Activated CD8-positive, alpha-beta memory T cell treated with anti-CD3 and anti-CD28 coated beads for 4 hours (primary cell): ENCODE measurements around the gene FBXO24.

ENCODE experiments used
- DNase-seq, 2 donors: peaks; one replicate each; pipeline ENCODE4 v3.0.0-alpha.2; 2020; ENCODE audit warnings: low read depth in 2 of 2

Gene FBXO24

DNA sequence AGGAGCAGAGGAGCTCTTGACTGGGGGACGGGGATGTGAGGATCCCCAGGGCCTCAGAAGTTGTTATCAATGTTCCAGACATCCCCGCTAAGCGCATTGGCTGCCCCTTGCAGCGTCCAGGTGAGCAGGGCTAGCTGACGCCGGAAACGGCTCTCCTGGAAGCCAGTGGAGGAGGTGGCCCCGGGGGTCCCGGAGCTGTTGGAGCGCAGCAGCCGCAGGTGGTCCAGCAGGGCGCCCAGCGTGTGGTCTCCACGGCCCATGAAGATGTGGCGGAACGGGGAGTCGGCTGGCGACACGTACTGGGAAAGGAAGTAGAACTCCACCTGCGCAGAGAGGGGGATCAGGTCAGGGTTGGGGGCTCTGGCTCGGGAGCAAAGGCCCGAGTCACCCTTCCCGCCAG lies 34.7 kb downstream of the FBXO24 start:
- no peak for DNase-seq

DNA sequence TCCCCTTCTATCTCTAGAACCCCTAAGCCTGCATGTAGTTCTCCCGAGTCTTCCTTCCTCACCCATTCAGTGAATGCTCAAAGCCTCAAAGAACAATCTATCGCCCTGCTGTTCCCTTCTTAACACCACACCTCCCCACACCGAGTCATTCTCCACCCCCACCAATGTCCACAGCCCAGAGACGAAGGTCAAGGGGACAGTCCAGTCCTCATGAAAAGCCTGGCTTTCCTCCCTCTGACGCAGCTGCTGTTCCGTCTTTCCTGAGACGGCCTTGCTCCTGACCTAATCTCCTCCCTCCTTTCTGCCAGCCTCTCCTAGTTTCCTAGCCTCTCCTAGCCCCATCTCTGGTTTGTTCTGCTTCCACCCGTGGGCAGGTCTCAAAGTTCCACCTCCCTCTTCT lies 35.4 kb downstream of the FBXO24 start:
- DNase-seq = no peak

DNA sequence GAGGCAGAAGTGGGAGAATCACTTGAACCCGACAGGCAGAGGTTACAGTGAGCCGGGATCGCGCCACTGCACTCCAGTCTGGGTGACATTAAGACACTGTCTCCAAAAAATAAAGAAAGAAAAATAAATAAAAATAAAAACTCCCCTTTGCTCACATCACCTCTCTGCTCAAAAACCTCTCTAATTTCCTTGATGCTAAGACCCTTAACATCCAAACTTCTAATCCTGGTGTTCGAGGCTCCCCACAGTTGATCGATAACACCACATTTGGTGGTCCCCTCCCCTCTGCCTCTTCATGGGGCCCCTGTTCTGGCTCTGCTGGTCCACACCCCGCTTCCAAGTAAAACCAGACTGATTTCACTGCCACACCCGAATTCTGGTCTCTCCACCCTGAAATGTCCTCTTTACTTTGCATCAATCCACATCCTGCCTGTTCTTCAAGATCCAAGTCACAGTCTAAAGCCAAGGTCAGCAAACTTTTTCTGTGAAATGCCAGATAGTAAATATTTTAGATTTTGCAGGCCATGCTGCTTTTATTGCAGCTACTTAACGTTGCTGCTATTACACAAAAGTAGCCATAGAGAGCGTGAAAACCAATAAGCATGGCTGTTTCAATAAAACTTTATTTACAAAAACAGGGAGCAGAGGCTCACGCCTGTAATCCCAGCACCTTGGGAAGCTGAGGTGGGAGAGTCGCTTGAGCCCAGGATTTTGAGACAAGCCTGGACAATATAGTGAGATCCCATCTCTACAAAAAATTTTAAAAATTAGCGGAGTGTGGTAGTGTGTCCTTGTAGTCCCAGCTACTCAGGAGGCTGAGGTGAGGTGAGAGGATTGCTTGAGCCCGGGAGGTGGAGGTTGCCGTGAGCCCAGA lies 38.1 kb downstream of the FBXO24 start:
- DNase-seq = no peak

DNA sequence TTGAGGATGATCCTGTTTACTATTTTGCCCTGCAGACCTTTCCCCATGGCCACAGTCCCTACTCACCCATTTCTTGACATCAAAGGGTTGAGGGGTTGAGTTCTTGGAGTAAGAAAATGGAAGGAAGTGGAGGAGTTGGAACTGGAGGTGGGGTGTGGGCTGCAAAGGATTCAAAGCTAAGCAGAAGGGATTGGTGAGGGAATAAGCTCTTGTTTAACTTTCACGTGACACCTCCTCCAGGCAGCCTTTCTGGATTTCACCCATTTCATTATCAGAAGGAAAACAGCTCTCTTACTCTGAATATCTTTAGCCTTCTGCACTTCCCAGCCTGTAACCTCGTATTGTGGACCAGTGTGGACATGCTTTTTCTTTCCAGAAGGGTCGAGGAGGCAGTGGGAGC lies 39.9 kb downstream of the FBXO24 start:
- no peak for DNase-seq

DNA sequence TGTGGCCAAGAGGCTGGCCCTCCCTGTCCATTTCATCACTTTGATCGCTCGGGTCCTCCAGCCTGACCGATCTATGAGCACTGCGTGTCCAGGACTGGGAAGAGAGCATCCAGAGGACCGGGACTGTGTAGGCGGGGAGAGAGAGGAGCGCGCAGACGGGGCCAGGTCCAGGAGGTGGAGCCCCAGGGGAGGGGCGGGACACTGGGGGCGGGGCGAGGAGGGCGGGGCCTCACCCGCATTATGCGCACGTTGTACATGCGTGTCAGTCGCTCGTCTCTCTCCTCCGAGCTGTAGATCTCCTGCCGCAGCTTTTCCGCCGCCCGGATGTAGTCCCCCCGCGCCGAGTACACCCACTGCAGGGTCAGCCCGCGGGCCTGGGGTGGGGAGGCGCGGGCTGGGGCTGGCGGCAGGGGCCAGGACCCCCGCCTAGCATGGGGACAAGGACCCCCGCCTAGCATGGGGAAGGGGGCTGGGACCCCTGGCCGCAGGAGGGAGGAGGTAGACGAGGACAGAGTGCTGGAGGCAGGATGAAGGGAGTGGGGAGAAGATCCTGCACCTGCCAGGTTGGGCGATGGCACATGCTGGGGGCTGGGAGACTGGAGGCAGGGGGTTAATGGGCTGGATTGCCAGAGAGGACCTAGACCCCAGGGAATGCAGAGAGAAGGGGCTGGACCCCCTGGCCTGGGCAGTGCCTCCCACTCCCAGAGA lies 40.6 kb downstream of the FBXO24 start:
- peak; percentile 81 for DNase-seq

DNA sequence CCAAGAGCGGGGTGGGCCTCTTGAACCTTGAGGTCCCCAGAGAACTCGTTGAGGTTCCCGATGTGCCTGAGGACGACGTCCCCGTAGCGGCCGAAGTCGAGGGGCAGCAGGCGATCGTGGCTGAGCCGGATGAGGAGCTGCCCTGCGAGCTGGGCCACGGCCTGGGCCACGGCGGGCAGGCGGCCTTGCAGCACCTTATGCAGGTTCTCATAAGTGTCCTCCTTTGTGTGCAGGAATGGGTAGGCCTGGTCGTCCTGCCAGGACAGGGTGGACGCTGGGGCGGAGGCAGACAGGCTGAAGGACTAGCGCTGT lies 41.1 kb downstream of the FBXO24 start:
- no peak for DNase-seq

DNA sequence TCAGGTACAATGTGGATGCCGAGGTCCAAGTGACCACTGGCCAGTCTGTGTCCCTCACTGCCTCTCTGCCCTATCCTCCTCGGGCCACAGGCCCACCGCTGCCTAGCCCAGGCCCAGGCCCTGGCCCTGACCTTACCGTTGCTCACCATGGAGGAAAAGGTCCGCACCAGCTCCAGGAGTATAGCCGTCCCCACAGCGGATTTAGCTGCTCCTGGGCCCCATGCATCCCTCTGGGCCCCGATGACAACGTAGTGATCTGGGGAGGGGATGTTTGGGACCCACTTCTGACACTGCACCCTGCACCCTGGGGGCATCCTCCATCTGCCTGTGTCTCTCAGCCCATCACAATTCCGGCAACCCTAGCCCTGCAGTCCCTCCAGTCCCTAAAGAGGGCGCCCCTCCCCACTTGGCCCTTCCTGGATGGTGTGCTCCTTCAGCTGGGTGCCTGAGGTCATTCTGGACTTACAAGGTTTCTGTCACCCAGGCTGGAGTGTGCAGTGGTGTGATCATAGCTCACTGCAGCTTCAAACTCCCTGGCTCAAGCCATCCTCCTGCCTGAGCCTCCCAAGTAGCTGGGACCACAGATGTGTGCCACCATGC lies 43.1 kb downstream of the FBXO24 start:
- no peak for DNase-seq

DNA sequence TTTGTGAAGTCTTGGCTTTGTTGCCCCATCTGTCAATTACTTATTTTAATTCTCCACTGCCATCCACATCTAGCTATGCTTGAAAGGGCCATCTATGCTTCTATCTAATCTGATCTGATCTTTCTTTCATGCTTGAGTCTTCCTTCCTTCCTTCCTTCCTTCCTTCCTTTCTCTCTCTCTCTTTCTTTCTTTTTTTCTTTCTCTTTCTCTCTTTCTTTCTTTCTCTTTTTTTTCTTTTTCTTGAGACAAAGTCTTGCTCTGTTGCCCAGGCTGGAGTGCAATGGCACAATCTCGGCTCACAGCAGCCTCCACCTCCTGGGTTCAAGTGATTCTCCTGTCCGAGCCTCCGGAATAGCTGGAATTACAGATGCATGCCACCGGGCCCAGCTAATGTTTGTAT lies 43.9 kb downstream of the FBXO24 start:
- DNase-seq = no peak

DNA sequence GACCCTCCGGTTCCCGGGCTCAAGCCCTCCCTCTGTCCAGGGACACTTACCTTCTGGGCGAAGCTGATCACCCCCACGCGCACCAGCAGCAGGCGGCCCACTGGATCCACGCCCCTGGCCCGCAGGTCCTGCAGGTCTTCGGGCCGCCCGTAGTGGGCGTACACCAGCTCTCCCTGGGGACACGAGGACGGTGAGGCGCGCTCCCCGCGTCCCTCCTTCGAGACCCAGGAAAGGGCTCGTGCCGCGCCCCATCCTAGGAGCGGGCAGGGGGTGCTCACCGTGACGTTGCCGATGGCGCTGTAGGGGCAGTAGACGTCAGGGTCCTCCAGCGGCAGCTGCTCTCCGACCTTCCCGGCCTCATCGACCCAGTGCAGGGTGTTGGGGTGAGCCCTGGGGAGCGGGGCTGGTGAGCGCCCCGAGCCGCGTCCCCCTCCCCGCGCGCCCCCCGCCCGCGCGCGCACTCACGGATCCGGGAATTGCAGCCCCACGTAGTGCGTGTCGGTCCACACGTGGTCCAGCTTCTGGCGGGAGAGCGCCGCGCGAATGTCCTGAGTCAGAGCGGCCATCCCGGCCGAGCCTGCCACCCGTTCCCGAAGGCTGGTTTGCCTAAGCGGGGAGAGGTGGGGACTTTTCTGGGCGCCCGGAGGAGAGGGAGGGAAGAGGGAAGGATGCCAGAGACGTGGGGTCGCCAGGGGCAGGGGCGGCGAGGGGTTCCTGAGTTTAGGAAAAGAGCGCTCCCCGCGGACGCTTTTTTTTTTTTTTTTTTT lies 47.0 kb downstream of the FBXO24 start:
- peak; percentile 17 to 26 for DNase-seq

DNA sequence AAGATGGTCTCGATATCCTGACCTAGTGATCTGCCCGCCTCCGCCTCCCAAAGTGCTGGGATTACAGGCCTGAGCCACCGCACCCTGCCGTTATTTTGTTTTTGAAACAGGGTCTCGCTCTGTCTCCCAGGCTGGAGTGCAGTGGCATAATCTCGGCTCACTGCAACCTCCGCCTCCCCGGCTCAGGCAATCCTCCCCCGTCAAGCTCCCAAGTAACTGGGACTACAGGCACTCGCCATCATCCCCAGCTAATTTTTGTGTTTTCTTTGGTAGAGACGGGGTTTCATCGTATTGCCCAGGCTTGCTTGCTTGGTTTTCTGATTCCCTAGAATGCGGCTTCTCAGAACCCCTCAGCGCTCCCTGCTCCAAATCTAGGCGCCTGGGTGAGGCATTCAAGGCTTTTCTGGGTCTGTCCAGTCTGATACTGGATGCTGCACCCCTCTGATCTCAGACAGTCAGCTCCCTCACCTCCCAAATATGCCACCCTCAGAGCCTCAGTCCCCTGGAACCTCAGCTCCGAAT lies 53.9 kb downstream of the FBXO24 start:
- DNase-seq = no peak

DNA sequence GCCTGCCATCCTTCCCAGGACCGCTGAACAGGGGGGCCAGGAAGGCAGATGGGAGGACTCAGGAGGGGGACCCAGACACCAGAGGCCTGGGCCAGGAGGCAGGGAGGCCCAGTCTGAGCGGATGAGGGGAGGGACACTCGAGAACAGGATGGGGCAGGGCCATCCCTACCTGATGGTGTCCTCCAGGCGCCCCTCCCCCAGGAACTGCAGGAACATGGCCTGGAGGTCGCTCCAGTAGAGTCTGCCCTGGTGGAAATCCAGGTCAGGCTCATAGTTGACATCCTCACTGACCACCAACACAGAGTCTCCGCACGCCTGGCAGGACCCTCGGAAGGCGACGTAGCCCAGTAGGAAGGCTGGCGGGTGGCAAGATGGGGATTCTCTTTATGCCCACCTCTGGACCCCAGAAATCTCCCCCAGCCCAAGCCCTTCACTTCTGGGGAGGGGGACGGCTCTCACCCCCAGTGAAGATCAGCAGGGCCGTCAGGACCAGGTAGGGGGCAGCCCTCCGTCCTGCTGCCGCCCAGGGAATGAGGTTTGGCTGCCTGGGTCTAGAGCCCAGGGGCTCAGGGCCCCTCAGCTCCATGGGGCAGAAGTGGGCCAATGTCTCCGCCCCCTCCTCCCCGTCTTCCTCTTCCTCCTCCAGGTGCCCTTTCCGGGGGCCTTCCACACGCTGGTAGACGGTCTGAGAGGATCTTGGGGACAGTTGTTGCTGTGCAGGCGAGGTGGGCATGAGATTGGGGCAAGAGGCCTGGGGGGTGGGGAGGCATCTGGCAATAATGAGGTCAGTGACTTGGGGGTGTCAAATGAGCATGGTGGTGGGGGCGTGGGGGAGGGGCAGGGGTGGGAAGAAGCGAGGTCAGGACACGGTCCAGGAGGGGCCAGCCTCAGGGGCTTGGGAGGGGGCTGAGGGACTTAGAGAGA lies 54.7 kb downstream of the FBXO24 start:
- no peak for DNase-seq

DNA sequence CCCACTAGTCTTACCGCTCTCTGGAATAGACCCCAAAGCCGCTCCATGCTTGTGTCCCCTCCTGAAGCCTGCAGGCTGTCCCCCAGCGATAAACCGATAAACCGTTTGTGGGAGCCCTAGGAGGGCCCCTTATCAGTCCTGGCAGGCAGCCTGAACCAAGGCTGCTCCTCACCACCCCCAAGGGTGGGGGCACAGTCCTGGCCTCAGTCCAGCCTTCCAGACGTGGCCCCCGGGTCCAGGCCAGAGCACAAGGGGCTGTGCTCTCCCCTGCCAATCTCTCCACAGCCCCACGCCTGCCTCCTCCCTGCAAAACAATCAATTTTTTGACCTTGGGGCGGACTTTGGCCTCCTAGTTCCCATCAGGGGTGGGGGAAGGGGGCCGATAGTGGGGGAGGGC lies 55.3 kb downstream of the FBXO24 start, which contains the start of gene TFR2:
TFR2 (minus strand) TSS at position 90 of the 397 bp plus-strand sequence; CDS start at position 47, 43 bp downstream.
- DNase-seq = no peak

DNA sequence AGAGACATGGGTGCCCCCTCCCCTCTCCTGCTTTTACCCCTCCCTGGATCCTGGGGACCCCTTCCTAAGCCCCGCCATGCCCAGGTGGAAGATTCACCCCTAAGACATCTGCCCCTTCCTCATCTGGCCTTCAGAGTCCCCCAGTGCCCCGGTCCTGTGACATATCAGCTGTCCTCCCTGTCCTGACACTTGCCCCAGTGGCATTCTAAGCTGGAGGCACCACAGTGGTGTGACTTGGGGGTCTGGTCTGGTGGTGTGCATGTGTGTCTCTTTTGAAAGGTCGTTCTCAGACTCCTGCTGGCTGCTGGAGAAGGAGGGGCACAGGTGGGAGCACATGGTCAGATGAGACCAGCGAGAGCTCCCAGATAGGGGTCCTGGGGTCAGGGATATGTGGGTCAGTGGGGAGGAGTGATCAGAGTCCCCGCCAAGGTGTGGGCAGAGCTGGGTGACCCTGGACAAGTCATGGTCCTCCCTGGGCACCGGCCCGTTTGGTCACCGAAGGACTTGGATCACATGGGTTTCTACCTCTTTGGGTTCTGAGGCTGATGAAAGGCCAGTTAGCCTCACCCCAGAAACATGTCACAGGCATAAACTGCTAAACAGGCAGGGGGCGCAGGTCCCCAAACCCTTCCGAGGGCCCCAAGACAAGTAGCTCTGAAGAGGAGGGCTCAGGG lies 55.9 kb downstream of the FBXO24 start:
- DNase-seq = no peak

DNA sequence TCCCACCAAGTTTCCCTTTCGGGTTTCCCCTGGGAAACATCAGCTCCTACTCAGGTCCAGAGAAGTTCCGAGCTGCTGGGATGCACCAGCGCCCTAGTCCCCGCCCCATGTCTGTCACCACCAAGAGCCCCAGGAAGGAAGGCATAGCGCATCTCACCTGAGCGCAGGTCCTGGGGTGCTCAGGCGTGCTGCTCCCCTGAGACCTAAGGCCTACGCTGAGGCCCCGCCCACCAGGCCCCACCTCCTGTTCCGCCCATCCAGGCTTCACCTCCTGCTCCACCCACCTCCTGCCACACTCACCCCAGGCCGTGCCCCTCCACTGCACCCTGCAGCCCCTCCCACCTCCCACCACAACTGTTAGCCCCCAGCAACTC lies 56.4 kb downstream of the FBXO24 start:
- no peak for DNase-seq

DNA sequence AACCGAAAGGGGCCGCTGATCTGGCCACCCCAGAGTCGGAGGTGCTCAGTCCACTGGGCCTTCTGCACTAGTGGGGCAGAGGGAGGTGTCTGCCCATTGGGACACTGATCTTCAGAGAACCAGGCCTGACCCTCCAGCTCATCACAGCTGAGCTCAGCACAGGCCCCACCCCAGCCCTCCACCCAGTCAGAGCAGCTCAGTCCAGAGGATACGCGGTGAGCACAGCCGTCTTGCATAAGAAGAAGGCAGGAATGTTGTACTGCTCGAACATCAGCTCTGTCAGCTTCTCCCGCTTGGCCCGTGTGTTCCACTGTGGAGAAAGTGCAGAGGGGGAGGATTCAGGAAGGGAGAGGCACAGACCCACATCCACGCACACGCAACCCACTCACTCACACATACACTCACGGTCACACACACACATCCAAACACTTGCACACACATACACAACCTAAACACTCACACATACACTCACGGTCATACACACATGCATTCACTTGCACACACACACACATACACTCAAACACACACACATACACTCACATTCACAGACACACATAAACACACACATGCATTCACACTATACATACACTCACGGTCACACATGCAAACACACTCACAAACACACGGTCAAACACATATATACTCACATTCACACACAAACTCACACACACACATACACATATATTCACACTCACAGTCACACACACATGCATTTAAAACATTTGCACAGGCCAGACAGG lies 63.9 kb downstream of the FBXO24 start:
- DNase-seq = no peak
